Astrocyte (in vitro differentiated cells and primary cell): ENCODE measurements around the gene TBC1D2.

Experiments used
- EZH2 ChIP-seq: IDR thresholded peaks from 2 replicates; pipeline ENCODE4 v1.6.1; 2012; ENCODE audit warnings: mild to moderate bottlenecking, low read length, inconsistent platforms; ENCODE audit not compliant: insufficient read depth
- TF ChIP-seq, protein P1 (sequence below): IDR thresholded peaks from 2 replicates; pipeline ENCODE4 v1.5.1; 2011; ENCODE audit warnings: low read depth, mild to moderate bottlenecking, inconsistent platforms, low read length, moderate library complexity; ENCODE audit not compliant: insufficient read depth

DNA sequence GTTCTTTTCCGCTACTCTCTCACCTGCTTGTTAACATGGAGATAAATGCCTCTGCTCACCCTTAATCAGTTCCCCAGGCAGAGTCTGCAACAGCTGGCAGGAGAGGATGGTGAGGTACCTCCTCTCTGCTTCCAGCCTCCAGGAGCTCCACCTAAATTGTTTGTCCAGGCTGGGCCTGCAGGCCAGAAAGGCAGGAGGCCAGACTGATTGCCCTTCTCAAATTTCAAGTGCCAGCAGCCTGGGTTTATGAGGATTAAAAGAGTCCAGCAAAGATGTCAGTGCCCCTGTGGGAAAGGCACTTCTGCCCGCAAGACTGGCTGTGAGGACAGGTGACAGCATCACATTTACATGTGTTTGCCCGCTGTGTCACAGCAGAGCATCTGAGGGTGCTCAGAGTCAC, 82.8 kb downstream of the TBC1D2 start:
- TF ChIP-seq, protein P1, sequence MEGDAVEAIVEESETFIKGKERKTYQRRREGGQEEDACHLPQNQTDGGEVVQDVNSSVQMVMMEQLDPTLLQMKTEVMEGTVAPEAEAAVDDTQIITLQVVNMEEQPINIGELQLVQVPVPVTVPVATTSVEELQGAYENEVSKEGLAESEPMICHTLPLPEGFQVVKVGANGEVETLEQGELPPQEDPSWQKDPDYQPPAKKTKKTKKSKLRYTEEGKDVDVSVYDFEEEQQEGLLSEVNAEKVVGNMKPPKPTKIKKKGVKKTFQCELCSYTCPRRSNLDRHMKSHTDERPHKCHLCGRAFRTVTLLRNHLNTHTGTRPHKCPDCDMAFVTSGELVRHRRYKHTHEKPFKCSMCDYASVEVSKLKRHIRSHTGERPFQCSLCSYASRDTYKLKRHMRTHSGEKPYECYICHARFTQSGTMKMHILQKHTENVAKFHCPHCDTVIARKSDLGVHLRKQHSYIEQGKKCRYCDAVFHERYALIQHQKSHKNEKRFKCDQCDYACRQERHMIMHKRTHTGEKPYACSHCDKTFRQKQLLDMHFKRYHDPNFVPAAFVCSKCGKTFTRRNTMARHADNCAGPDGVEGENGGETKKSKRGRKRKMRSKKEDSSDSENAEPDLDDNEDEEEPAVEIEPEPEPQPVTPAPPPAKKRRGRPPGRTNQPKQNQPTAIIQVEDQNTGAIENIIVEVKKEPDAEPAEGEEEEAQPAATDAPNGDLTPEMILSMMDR, result no peak
- TF ChIP-seq EZH2, result no peak
